Astrocyte (in vitro differentiated cells and primary cell): Measurements from ENCODE around the gene MTCH2. TPM values are rescaled to one million over a fixed set of nuclear protein-coding genes. Genes with fewer than 3 reads are reported as not detected.

ENCODE experiments used
- DNase-seq: peaks from one replicate; pipeline ENCODE4 v3.0.0-alpha.2; 2010; ENCODE audit warnings: low read depth
- FAIRE-seq: peaks from 2 replicates; lab custom pipeline; 2011; peaks lifted over from hg19 to GRCh38; lab: Jason Lieb, UNC
- H2AFZ ChIP-seq: 2 replicates; pipeline ENCODE4 v1.6.0; 2012; ENCODE audit warnings: low read depth, low read length, inconsistent platforms
- H3K27ac ChIP-seq: 2 replicates; pipeline ENCODE4 v1.5.1; 2011; ENCODE audit warnings: low read depth, low read length, inconsistent platforms
- H3K27me3 ChIP-seq: 2 replicates; pipeline ENCODE4 v1.6.0; 2011; ENCODE audit warnings: low read length, inconsistent platforms; ENCODE audit not compliant: insufficient read depth
- H3K36me3 ChIP-seq: 2 replicates; pipeline ENCODE4 v1.5.1; 2011; ENCODE audit warnings: low read length, inconsistent platforms; ENCODE audit not compliant: insufficient read depth
- H3K4me1 ChIP-seq: 2 replicates; pipeline ENCODE4 v1.5.1; 2011; ENCODE audit warnings: low read length, inconsistent platforms; ENCODE audit not compliant: insufficient read depth
- H3K4me2 ChIP-seq: 2 replicates; pipeline ENCODE4 v1.6.0; 2012; ENCODE audit warnings: low read length, inconsistent platforms
- H3K4me3 ChIP-seq: 2 replicates; pipeline ENCODE4 v1.5.1; 2011; ENCODE audit warnings: low read depth, mild to moderate bottlenecking, low read length, inconsistent platforms; ENCODE audit not compliant: insufficient read depth
- H3K79me2 ChIP-seq: 2 replicates; pipeline ENCODE4 v1.6.0; 2012; ENCODE audit warnings: mild to moderate bottlenecking, low read length, inconsistent platforms; ENCODE audit not compliant: insufficient read depth
- H3K9ac ChIP-seq: 2 replicates; pipeline ENCODE4 v1.6.0; 2012; ENCODE audit warnings: mild to moderate bottlenecking, low read length, inconsistent platforms
- H3K9me3 ChIP-seq: 2 replicates; pipeline ENCODE4 v1.5.1; 2012; ENCODE audit warnings: low read depth, mild to moderate bottlenecking, low read length, inconsistent platforms; ENCODE audit not compliant: insufficient read depth
- H4K20me1 ChIP-seq: 2 replicates; pipeline ENCODE4 v1.6.0; 2012; ENCODE audit warnings: low read length, inconsistent platforms; ENCODE audit not compliant: insufficient read depth
- H3K27ac Mint-ChIP-seq: one replicate; pipeline ENCODE4 v1.8.0; 2021; ENCODE audit warnings: mild to moderate bottlenecking, mixed read lengths; ENCODE audit not compliant: unreplicated experiment
- H3K27me3 Mint-ChIP-seq: one replicate; pipeline ENCODE4 v1.8.0; 2021; ENCODE audit warnings: low read depth, mixed read lengths; ENCODE audit not compliant: unreplicated experiment
- H3K36me3 Mint-ChIP-seq: one replicate; pipeline ENCODE4 v1.8.0; 2021; ENCODE audit warnings: low read depth, mixed read lengths; ENCODE audit not compliant: unreplicated experiment
- H3K4me1 Mint-ChIP-seq: one replicate; pipeline ENCODE4 v1.8.0; 2021; ENCODE audit warnings: low read depth, mixed read lengths; ENCODE audit not compliant: unreplicated experiment
- H3K4me3 Mint-ChIP-seq: one replicate; pipeline ENCODE4 v1.8.0; 2021; ENCODE audit warnings: mild to moderate bottlenecking, moderate library complexity, mixed read lengths; ENCODE audit not compliant: unreplicated experiment
- H3K9me3 Mint-ChIP-seq: one replicate; pipeline ENCODE4 v1.8.0; 2021; ENCODE audit warnings: mild to moderate bottlenecking, mixed read lengths; ENCODE audit not compliant: unreplicated experiment
- EZH2 ChIP-seq: IDR thresholded peaks from 2 replicates; pipeline ENCODE4 v1.6.1; 2012; ENCODE audit warnings: mild to moderate bottlenecking, low read length, inconsistent platforms; ENCODE audit not compliant: insufficient read depth
- total RNA-seq: library from RNA; stranded (reverse); gene quantifications from 2 replicates; pipeline ENCODE4 v1.2.1, GENCODE V29; 2021
- TF ChIP-seq, protein P1 (sequence below): IDR thresholded peaks from 2 replicates; pipeline ENCODE4 v1.5.1; 2011; ENCODE audit warnings: low read depth, mild to moderate bottlenecking, inconsistent platforms, low read length, moderate library complexity; ENCODE audit not compliant: insufficient read depth

Gene MTCH2
- total RNA-seq, 1 donor from 2014 or later, result 103 TPM

DNA sequence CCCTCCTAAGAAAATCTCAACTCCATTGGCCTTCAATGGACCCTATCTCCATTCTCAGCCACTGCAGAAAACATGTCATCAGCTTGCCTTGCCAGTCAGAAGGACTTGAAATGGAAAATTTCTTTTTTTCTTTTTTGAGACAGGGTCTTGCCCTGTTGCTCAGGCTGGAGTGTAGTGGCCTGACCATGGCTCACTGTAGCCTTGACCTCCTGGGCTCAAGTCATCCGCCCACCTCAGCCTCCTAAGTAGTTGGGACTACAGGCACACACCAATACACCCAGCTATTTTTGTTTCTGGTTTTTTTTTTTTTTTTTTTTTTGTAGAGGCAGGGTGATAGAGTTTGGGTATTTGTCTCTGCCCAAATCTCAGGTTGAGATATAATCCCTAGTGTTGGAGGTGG is 43.8 kb upstream of the MTCH2 start:
- Histone ChIP-seq H3K4me3 (no peak overlapping the region), H3K79me2 (no peaks in the 10 kb centered on the region), H3K4me1 (no peaks in the 10 kb centered on the region), H3K36me3 (no peaks in the 10 kb centered on the region), H4K20me1 (no peaks in the 10 kb centered on the region), H3K27me3 (no peaks in the 10 kb centered on the region), H3K27ac (no peak overlapping the region), H3K9ac (no peak overlapping the region), H3K4me2 (no peak overlapping the region), H3K9me3 (no peaks in the 10 kb centered on the region), H2AFZ (no peak overlapping the region)
- Mint-ChIP-seq H3K27ac (no peak overlapping the region), H3K27me3 (peaks cover 10% of the 10 kb centered on the region), H3K4me3 (no peak overlapping the region), H3K36me3 (no peaks in the 10 kb centered on the region), H3K4me1 (no peaks in the 10 kb centered on the region), H3K9me3 (peaks cover 2% of the 10 kb centered on the region)
- FAIRE-seq (no peak), DNase-seq (no peak)
- TF ChIP-seq, protein P1, sequence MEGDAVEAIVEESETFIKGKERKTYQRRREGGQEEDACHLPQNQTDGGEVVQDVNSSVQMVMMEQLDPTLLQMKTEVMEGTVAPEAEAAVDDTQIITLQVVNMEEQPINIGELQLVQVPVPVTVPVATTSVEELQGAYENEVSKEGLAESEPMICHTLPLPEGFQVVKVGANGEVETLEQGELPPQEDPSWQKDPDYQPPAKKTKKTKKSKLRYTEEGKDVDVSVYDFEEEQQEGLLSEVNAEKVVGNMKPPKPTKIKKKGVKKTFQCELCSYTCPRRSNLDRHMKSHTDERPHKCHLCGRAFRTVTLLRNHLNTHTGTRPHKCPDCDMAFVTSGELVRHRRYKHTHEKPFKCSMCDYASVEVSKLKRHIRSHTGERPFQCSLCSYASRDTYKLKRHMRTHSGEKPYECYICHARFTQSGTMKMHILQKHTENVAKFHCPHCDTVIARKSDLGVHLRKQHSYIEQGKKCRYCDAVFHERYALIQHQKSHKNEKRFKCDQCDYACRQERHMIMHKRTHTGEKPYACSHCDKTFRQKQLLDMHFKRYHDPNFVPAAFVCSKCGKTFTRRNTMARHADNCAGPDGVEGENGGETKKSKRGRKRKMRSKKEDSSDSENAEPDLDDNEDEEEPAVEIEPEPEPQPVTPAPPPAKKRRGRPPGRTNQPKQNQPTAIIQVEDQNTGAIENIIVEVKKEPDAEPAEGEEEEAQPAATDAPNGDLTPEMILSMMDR, result no peak
- no peak for TF ChIP-seq EZH2

DNA sequence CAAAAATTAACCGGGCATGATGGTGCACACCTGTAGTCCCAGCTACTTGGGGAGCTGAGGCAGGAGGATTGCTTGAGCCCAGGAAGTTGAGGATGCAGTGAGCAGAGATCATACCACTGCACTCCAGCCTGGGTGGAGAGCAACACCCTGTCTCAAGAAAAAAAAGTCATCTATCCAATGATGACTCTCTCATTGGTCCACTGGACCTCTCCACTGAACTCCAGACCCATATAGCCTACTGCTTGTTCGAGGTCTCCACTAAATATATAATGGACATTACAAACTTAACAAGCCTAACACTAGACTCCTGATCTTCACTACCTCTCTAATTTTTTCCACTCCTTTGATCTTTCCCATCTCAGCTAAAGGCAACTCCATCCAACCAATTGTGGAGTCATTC is 33.5 kb upstream of the MTCH2 start:
- no peaks in the 10 kb centered on the region for H4K20me1 ChIP-seq
- H3K27ac ChIP-seq, result no peak overlapping the region
- H3K9ac ChIP-seq, result no peak overlapping the region
- H3K4me3 Mint-ChIP-seq, result no peak overlapping the region
- H3K79me2 ChIP-seq, result no peaks in the 10 kb centered on the region
- H3K4me3 ChIP-seq, result no peak overlapping the region
- H3K27me3 ChIP-seq, result no peaks in the 10 kb centered on the region
- H3K9me3 ChIP-seq, result no peaks in the 10 kb centered on the region
- H3K4me1 Mint-ChIP-seq, result peaks cover 2% of the 10 kb centered on the region
- no peak overlapping the region for H2AFZ ChIP-seq
- DNase-seq, result no peak
- H3K9me3 Mint-ChIP-seq, result no peaks in the 10 kb centered on the region
- H3K27ac Mint-ChIP-seq, result no peak overlapping the region
- no peaks in the 10 kb centered on the region for H3K4me1 ChIP-seq
- no peaks in the 10 kb centered on the region for H3K27me3 Mint-ChIP-seq
- H3K4me2 ChIP-seq, result no peak overlapping the region
- FAIRE-seq, result no peak
- H3K36me3 ChIP-seq, result no peaks in the 10 kb centered on the region
- no peak for TF ChIP-seq EZH2
- TF ChIP-seq, protein P1, result no peak
- no peaks in the 10 kb centered on the region for H3K36me3 Mint-ChIP-seq

DNA sequence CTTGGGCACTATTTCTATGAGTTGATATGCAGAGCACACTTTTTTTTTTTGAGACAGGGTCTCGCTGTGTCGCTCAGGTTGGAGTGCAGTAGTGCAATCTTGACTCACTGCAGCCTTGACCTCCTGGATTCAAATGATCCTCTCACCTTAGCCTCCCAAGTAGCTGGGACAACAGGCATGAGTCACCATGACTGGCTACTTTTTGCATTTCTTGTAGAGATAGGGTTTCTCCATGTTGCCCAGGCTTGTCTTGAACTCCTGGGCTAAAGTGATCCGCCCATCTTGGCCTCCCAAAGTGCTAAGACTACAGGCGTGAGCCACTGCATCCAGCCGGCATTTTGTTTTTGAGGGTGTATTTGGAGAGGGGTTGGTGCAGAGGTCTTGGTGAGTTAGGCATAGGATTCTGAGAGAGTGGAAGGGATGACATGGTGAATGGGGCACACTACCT is 29.9 kb upstream of the MTCH2 start:
- no peak for DNase-seq
- H3K4me2 ChIP-seq, result no peak overlapping the region
- H3K9me3 ChIP-seq, result no peaks in the 10 kb centered on the region
- H2AFZ ChIP-seq, result no peak overlapping the region
- TF ChIP-seq, protein P1, result no peak
- TF ChIP-seq EZH2, result no peak
- no peaks in the 10 kb centered on the region for H3K79me2 ChIP-seq
- H3K9me3 Mint-ChIP-seq, result no peaks in the 10 kb centered on the region
- no peaks in the 10 kb centered on the region for H3K36me3 ChIP-seq
- no peaks in the 10 kb centered on the region for H3K4me1 ChIP-seq
- no peak for FAIRE-seq
- H3K9ac ChIP-seq, result no peak overlapping the region
- no peaks in the 10 kb centered on the region for H3K27me3 Mint-ChIP-seq
- no peaks in the 10 kb centered on the region for H3K27me3 ChIP-seq
- H3K4me3 Mint-ChIP-seq, result no peak overlapping the region
- H3K27ac Mint-ChIP-seq, result peak overlapping the region; percentile 84
- H3K4me1 Mint-ChIP-seq, result peaks cover 2% of the 10 kb centered on the region
- H3K4me3 ChIP-seq, result no peak overlapping the region
- no peaks in the 10 kb centered on the region for H3K36me3 Mint-ChIP-seq
- H3K27ac ChIP-seq, result no peak overlapping the region
- H4K20me1 ChIP-seq, result no peaks in the 10 kb centered on the region
